Measurements from ENCODE around the gene RBM20. TPM values are rescaled to one million over a fixed set of nuclear protein-coding genes. Genes with fewer than 3 reads are reported as not detected.

RBM20 gene
- total and polyA plus RNA-seq, 2 of the 4 experiments (the other 2 are of a cell fraction), result under 0.01 to 0.15 TPM

DNA sequence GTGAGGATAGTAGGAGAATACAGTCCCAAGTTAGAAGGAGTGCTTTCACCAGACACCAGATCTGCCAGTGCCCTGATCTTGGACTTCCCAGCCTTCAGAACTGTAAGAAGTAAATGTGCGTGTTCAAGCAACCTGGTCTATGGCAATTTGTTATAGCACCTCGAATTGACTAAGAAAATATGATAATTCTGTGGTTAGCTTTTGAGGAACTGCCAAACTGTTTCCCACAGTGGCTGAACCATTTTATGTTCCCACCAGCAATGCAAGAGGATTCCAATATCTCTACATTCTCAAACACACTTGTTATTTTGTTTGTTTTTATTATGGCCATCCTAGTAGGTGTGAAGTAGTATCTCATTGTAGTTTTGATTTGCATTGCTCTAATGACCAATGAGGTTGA, 47.0 kb downstream of the RBM20 start:
- H3K9me1 ChIP-seq (ENCODE audit: insufficient read depth, low read length), result peaks cover 3% of the 10 kb centered on the region; the same call in 1 of the 2 replicates
- no peak overlapping the region for H2BK20ac ChIP-seq (ENCODE audit: low read depth, low read length)
- H3K4me2 ChIP-seq (ENCODE audit: low read depth, low read length), result no peak overlapping the region
- ChIA-PET POLR2A (ENCODE audit: unreplicated experiment) (no interaction called here), CTCF (no interaction called here)
- in situ Hi-C loops (cut with MboI; ENCODE audit: low sequenced_read_pairs) (no loop called here), dilution Hi-C loops (cut with HindIII; ENCODE audit: low sequenced_read_pairs, unreplicated experiment) (no loop called here), intact Hi-C loops (cut with micrococcal nuclease) (no loop called here)
- no peaks in the 10 kb centered on the region for H3K27me3 ChIP-seq (ENCODE audit: control insufficient read depth, insufficient read depth, low read length)
- no peak overlapping the region for H2AK5ac ChIP-seq (ENCODE audit: low read depth, low read length)
- H4K91ac ChIP-seq (ENCODE audit: insufficient read depth, low read depth, low read length), result no peak overlapping the region
- no peak overlapping the region for H2BK5ac ChIP-seq (ENCODE audit: low read depth, low read length, poor library complexity, severe bottlenecking)
- no peak overlapping the region for H3K18ac ChIP-seq (ENCODE audit: low read depth, low read length)
- H3K79me1 ChIP-seq (ENCODE audit: low read depth in 1 of 2, low read length in 2 of 2), result no peaks in the 10 kb centered on the region; a peak in 1 of 4 replicates
- no peak for TF ChIP-seq RFX5 (IDR thresholded peaks at IDR 0.05; ENCODE audit: low read depth, low read length)
- TF ChIP-seq, protein P1, sequence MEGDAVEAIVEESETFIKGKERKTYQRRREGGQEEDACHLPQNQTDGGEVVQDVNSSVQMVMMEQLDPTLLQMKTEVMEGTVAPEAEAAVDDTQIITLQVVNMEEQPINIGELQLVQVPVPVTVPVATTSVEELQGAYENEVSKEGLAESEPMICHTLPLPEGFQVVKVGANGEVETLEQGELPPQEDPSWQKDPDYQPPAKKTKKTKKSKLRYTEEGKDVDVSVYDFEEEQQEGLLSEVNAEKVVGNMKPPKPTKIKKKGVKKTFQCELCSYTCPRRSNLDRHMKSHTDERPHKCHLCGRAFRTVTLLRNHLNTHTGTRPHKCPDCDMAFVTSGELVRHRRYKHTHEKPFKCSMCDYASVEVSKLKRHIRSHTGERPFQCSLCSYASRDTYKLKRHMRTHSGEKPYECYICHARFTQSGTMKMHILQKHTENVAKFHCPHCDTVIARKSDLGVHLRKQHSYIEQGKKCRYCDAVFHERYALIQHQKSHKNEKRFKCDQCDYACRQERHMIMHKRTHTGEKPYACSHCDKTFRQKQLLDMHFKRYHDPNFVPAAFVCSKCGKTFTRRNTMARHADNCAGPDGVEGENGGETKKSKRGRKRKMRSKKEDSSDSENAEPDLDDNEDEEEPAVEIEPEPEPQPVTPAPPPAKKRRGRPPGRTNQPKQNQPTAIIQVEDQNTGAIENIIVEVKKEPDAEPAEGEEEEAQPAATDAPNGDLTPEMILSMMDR (conservative IDR thresholded peaks at IDR 0.05; ENCODE audit: low read depth, low read length), result no peak
- TF ChIP-seq, protein P2, sequence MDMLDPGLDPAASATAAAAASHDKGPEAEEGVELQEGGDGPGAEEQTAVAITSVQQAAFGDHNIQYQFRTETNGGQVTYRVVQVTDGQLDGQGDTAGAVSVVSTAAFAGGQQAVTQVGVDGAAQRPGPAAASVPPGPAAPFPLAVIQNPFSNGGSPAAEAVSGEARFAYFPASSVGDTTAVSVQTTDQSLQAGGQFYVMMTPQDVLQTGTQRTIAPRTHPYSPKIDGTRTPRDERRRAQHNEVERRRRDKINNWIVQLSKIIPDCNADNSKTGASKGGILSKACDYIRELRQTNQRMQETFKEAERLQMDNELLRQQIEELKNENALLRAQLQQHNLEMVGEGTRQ (IDR thresholded peaks at IDR 0.05; ENCODE audit: low read depth, low read length), result no peak
- TF ChIP-seq RAD21 (IDR thresholded peaks at IDR 0.05; ENCODE audit: low read length), result no peak
- TF ChIP-seq BHLHE40 (IDR thresholded peaks at IDR 0.05; ENCODE audit: low read depth, low read length), result no peak
- TF ChIP-seq MXI1 (IDR thresholded peaks at IDR 0.05; ENCODE audit: borderline replicate concordance, low read depth, low read length), result no peak
- TF ChIP-seq NFE2L2 (IDR thresholded peaks at IDR 0.05; ENCODE audit: low read depth, low read length), result no peak
- TF ChIP-seq POLR2A (IDR thresholded peaks at IDR 0.05; ENCODE audit: low read depth, low read length), result no peak
- TF ChIP-seq CHD1 (IDR thresholded peaks at IDR 0.05; ENCODE audit: low read depth, low read length), result no peak
- no peak for TF ChIP-seq MAZ (IDR thresholded peaks at IDR 0.05; ENCODE audit: borderline replicate concordance, low read depth, low read length)
- H2AFZ ChIP-seq (replicated peaks; ENCODE audit: low read length, poor library complexity), result no peak overlapping the region
- ATAC-seq (ENCODE audit: low read depth) (no peak), DNase-seq (no peak)
- H3K4me3 ChIP-seq (ENCODE audit: insufficient read depth, low read depth, low read length), result no peak overlapping the region
- no peak overlapping the region for H3K9ac ChIP-seq (ENCODE audit: low read depth, low read length)
- WGBS, 2 experiments (ENCODE audit: extremely low coverage in 2 of 2, insufficient read length in 1 of 2), result no CpG with 5 or more reads among the region's 2 CpGs
- no peak overlapping the region for H4K8ac ChIP-seq (ENCODE audit: low read depth in 2 of 2, low read length in 2 of 2)
- no peak overlapping the region for H3K14ac ChIP-seq (replicated peaks; ENCODE audit: low read depth, low read length)
- no peak overlapping the region for H2AK9ac ChIP-seq (replicated peaks; ENCODE audit: low read depth, low read length, poor library complexity)
- H3K23ac ChIP-seq (ENCODE audit: low read depth, low read length), result no peak overlapping the region
- no peak overlapping the region for H3K27ac ChIP-seq (ENCODE audit: insufficient read depth, low read length)
- H3K4me1 ChIP-seq (ENCODE audit: control insufficient read depth, insufficient read depth, low read length), result peaks cover 4% of the 10 kb centered on the region
- BruUV-seq (replicated peaks), result no TSS peak
- no peak overlapping the region for H3K56ac ChIP-seq (ENCODE audit: extremely low read depth, insufficient read depth, low read length)
- H3K9me3 ChIP-seq (ENCODE audit: control insufficient read depth, insufficient read depth, low read length), result 0 out of 2 replicates have a peak, but pooled peaks cover 2% of the 10 kb centered on the region
- no peak overlapping the region for H2BK15ac ChIP-seq (ENCODE audit: low read depth, low read length)
- H4K5ac ChIP-seq (ENCODE audit: low read depth, low read length), result no peak overlapping the region
- H2BK120ac ChIP-seq (ENCODE audit: low read depth, low read length), result no peak overlapping the region
- no peaks in the 10 kb centered on the region for H4K20me1 ChIP-seq (ENCODE audit: insufficient read depth, low read length)
- no peaks in the 10 kb centered on the region for H3K36me3 ChIP-seq (ENCODE audit: control insufficient read depth, insufficient read depth, low read length)
- H3K4ac ChIP-seq (ENCODE audit: low read depth, low read length), result no peak overlapping the region
